HG03108 (cell line): ENCODE results near the gene PLA2G3.

ENCODE experiments used
- ATAC-seq: cut with Tn5 transposase; IDR thresholded peaks from one replicate; pipeline ENCODE4 v1.9.1; 2021; ENCODE audit warnings: moderate library complexity; ENCODE audit not compliant: unreplicated experiment

PLA2G3 gene

GRCh38 chr22:31088233-31088986 lies 51.9 kb downstream of the PLA2G3 start:
- no peak for ATAC-seq

- ATAC-seq: no peak
These were observed 52.5 kb downstream of the PLA2G3 start for GRCh38 chr22:31087744-31088215.

GRCh38 chr22:31086703-31087330 lies 53.5 kb downstream of the PLA2G3 start:
- ATAC-seq: no peak

DNA sequence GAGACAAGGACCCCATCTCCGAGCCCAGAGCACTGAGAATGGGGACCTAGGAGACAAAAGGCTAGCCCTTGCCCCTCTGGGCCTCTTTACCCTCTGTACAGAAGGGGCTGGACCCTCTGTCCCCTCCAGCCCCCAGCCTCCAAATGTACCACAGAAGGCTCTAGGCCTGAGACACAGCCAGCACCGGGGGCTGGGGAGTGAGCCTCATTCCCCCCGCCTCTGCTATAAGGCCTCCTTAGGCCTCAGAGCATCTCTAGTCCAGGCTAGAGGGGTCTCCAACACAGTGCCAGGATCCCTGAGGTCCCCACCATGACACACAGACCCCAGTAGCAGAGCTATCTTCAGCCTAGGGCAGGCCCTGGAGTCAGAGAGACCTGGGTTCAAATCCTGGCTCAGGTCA lies 54.4 kb downstream of the PLA2G3 start:
- ATAC-seq: no peak

GRCh38 chr22:31085493-31085824 lies 54.8 kb downstream of the PLA2G3 start:
- ATAC-seq: no peak

GRCh38 chr22:31084811-31085492 lies 55.4 kb downstream of the PLA2G3 start:
- ATAC-seq: peak; percentile 54
